ENCODE measurements around the gene LRP2.

The LRP2 gene

GRCh38 chr2:169082995-169083394 is 279.3 kb downstream of the LRP2 start:
- H3F3A ChIP-seq (ENCODE audit: insufficient read depth, low read length) = no peaks in the 10 kb centered on the region
- no peak overlapping the region for H2AFZ ChIP-seq (ENCODE audit: low read length)
- H3K9me2 ChIP-seq (replicated peaks; ENCODE audit: insufficient read depth, low read length) = no peaks in the 10 kb centered on the region
- TF ChIP-seq CTCF (IDR thresholded peaks at IDR 0.05; ENCODE audit: low read length) (no peak), EZH2phosphoT487 (IDR thresholded peaks at IDR 0.05; ENCODE audit: low read length) (no peak), EZH2 (optimal IDR thresholded peaks at IDR 0.05; ENCODE audit: low read depth, low read length) (no peak)
- H3K79me2 ChIP-seq (ENCODE audit: low read length) = no peaks in the 10 kb centered on the region
- H3K4me3 ChIP-seq (ENCODE audit: low read length) = no peak overlapping the region
- no peak overlapping the region for H3K4me2 ChIP-seq (ENCODE audit: low read depth, low read length)
- H3K9me3 ChIP-seq (replicated peaks; ENCODE audit: insufficient read depth, low read length) = no peaks in the 10 kb centered on the region
- H3K36me3 ChIP-seq (replicated peaks; ENCODE audit: insufficient read depth, low read length) = no peaks in the 10 kb centered on the region
- no peak overlapping the region for H3K27ac ChIP-seq (ENCODE audit: low read length)
- no peak for DNase-seq
- no peaks in the 10 kb centered on the region for H4K20me1 ChIP-seq (ENCODE audit: insufficient read depth, low read length)
- no peaks in the 10 kb centered on the region for H3K27me3 ChIP-seq (replicated peaks; ENCODE audit: insufficient read depth, low read length)
- no peak overlapping the region for H3K9ac ChIP-seq (ENCODE audit: low read length)
- H3K4me1 ChIP-seq (ENCODE audit: low read length) = peaks cover 4% of the 10 kb centered on the region

- H2AFZ ChIP-seq (ENCODE audit: low read length) = no peak overlapping the region
- no peaks in the 10 kb centered on the region for H3K9me2 ChIP-seq (replicated peaks; ENCODE audit: insufficient read depth, low read length)
- no peaks in the 10 kb centered on the region for H3K36me3 ChIP-seq (replicated peaks; ENCODE audit: insufficient read depth, low read length)
- H3K4me2 ChIP-seq (ENCODE audit: low read depth, low read length) = no peak overlapping the region
- H4K20me1 ChIP-seq (ENCODE audit: insufficient read depth, low read length) = no peaks in the 10 kb centered on the region
- DNase-seq = no peak
- no peak overlapping the region for H3K4me3 ChIP-seq (ENCODE audit: low read length)
- peaks cover 4% of the 10 kb centered on the region for H3K4me1 ChIP-seq (ENCODE audit: low read length)
- TF ChIP-seq CTCF (IDR thresholded peaks at IDR 0.05; ENCODE audit: low read length) (no peak), EZH2phosphoT487 (IDR thresholded peaks at IDR 0.05; ENCODE audit: low read length) (no peak), EZH2 (optimal IDR thresholded peaks at IDR 0.05; ENCODE audit: low read depth, low read length) (no peak)
- no peaks in the 10 kb centered on the region for H3K27me3 ChIP-seq (replicated peaks; ENCODE audit: insufficient read depth, low read length)
- no peaks in the 10 kb centered on the region for H3F3A ChIP-seq (ENCODE audit: insufficient read depth, low read length)
- H3K9ac ChIP-seq (ENCODE audit: low read length) = no peak overlapping the region
- H3K79me2 ChIP-seq (ENCODE audit: low read length) = no peaks in the 10 kb centered on the region
- H3K9me3 ChIP-seq (replicated peaks; ENCODE audit: insufficient read depth, low read length) = no peaks in the 10 kb centered on the region
- H3K27ac ChIP-seq (ENCODE audit: low read length) = no peak overlapping the region
Measured at GRCh38 chr2:169081551-169081950, 280.8 kb downstream of the LRP2 start.

GRCh38 chr2:169080250-169081069 is 281.9 kb downstream of the LRP2 start:
- Histone ChIP-seq H3K4me1 (ENCODE audit: low read length) (peaks cover 4% of the 10 kb centered on the region), H4K20me1 (ENCODE audit: insufficient read depth, low read length) (no peaks in the 10 kb centered on the region), H3K9me2 (replicated peaks; ENCODE audit: insufficient read depth, low read length) (no peaks in the 10 kb centered on the region), H3K9me3 (replicated peaks; ENCODE audit: insufficient read depth, low read length) (no peaks in the 10 kb centered on the region), H3K9ac (ENCODE audit: low read length) (no peak overlapping the region), H3K4me3 (ENCODE audit: low read length) (no peak overlapping the region), H3K36me3 (replicated peaks; ENCODE audit: insufficient read depth, low read length) (no peaks in the 10 kb centered on the region), H3K79me2 (ENCODE audit: low read length) (no peaks in the 10 kb centered on the region), H3K4me2 (ENCODE audit: low read depth, low read length) (no peak overlapping the region), H3K27me3 (replicated peaks; ENCODE audit: insufficient read depth, low read length) (no peaks in the 10 kb centered on the region), H3K27ac (ENCODE audit: low read length) (peak overlapping the region; percentile 15; the same call in 1 of the 2 replicates), H3F3A (ENCODE audit: insufficient read depth, low read length) (no peaks in the 10 kb centered on the region), H2AFZ (ENCODE audit: low read length) (peak overlapping the region; percentile 50; the same call in 1 of the 2 replicates)
- TF ChIP-seq EZH2 (optimal IDR thresholded peaks at IDR 0.05; ENCODE audit: low read depth, low read length) = no peak
- TF ChIP-seq CTCF (IDR thresholded peaks at IDR 0.05; ENCODE audit: low read length) = no peak
- no peak for TF ChIP-seq EZH2phosphoT487 (IDR thresholded peaks at IDR 0.05; ENCODE audit: low read length)
- DNase-seq = peak; percentile 44

Measured in MM.1S (cell line).